Mucosa of gallbladder (tissue), 1 donor: ENCODE results near the gene LFNG. TPM values are rescaled to one million over a fixed set of nuclear protein-coding genes. Genes with fewer than 3 reads are reported as not detected.

ENCODE experiments used
- DNase-seq: peaks from one replicate; pipeline ENCODE4 v3.0.0-alpha.2; 2020; ENCODE audit warnings: low spot score
- total RNA-seq: library from RNA; stranded (reverse); gene quantifications from one replicate; pipeline ENCODE4 v1.2.1, GENCODE V29; 2021
- donor health status: DM: no; HTN: no; CAD: no.

Gene LFNG, protein sequence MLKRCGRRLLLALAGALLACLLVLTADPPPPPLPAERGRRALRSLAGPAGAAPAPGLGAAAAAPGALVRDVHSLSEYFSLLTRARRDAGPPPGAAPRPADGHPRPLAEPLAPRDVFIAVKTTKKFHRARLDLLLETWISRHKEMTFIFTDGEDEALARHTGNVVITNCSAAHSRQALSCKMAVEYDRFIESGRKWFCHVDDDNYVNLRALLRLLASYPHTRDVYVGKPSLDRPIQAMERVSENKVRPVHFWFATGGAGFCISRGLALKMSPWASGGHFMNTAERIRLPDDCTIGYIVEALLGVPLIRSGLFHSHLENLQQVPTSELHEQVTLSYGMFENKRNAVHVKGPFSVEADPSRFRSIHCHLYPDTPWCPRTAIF
- 31.3 TPM for total RNA-seq

DNA sequence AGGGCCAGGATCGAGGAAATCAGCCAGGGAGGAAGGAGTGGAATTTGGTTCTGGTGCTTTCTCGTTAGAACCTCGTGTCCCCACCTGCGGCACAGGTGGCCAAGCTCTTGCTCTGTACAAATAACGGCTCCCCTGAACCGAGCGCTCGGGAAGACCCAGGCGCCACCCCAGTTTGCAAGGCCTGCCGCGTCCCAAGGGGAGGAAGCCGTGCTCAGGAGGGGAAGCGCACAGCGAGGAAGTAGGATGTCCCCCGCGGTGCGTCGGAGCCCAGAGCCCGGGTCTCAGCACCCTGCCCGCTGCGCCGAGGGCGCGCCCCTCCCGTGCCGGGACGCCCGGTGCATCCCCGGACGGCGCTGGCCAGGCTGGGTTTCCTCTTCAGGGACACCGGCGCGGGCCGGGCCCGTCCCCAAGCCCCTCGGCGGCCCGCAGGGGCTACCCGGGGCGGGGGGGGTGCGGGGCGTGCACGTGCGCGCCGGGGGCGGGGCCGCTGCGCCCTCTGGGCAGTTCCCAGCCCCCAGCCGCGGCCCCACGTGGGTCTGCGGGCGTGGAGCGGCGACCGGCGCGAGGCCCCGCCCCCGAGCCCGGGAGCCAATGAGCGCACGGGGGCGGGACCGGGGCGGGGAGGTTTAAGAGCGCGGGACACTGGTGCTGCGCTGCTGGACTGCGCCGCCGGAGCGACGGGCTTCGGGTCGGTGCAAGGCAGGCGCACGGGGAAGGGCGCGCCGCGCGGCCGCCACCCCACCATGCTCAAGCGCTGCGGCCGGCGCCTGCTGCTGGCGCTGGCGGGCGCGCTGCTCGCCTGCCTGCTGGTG, at the start of gene LFNG:
Gene LFNG, plus strand, starts transcription at position 656 of the 812 bp plus-strand sequence. Its CDS starts 88 bp downstream, at position 744.
- peak; percentile 90 for DNase-seq

DNA sequence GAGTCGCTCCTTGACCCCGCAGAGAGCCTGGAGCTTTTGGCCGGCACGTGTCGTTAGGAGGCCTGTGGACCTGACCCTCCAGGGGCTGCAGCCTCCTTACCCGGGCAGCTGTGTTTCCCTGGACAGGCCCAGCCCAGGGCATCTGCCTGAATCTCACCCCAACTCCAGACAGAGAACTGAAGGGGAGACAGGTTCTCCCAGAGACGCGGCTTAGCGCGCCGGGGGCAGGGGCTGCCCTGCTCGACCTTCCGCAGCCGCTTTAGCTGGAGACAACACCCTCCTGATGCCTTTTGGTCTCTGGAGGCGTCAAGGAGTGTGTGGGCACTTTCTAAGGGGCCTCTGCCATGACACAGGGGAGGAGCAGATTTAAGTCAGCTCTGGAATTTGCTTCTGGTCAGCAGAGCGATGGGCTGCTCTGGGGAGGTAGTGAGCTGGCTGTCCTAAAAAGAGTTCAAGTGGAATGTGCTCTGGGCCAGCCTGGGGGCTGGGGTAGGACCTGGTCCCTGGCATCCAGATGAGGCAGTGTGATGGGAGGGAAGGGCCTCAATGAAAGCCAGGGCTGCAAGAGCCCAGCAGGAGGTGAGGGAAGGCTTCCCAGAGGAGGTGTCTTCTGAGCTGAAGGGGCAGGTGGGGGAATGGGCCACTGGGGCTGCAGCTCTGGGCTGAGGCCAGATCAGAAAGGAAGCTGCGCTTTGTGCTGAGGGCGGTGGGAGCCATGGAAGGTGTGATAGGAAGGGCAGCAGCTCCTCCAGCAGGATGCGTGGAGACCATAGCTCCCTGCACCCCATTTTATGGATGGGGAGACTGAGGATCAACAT, 49.2 kb upstream of the LFNG start:
- no peak for DNase-seq

DNA sequence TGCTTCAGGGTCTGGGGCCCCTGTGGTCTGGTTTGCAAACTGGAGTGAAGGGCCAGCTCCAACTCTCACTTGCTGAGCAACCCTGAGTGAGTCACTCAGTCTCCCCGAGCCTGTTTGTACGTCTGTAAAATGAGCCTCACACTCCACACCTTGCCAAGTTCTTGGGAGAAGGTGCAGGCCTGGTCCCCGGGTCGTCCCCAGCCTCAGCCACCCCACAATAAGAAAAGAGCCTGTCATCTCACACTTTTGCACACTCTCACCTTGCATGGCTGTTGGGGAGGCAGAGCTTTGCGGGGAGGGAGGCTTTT, 48.6 kb upstream of the LFNG start:
- DNase-seq, result no peak

DNA sequence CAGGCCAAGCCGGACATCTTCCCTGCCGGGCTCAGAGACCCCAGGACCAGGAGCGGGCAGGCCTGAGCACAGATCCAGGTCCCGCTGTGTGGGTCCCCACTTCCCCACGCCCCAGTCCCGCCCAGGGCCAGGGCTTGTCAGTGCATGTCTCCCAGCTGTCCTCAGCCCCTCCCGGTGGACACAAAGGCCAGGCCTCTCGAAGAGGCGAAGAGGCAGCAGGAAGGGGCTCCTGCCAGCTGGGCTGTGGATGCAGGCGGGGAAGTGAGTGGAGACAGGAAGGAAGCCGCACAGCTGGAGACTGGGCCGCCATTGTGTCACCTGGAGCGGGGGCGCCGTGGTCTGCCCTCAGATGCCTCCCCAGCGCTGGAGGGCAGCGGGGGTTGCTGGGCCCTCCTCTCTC, 48.2 kb upstream of the LFNG start:
- no peak for DNase-seq

DNA sequence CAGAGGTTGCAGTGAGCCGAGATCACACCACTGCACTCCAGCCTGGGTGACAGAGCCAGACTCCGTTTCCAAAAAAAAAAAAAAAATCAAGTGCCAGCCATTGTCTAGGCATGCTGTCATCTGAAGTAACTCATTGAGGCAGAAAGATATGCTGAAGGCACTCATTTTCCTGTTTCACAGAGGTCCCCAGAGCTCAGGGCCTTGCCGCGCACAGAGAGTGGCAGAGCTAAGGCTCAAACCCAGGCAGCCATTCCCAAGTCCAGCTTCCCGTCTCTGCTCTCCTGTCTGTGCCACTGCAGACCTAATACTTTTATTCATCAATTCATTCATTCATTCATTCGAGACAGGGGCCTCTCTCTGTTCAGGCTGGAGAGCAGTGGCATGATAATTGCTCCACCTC, 46.8 kb upstream of the LFNG start:
- no peak for DNase-seq

DNA sequence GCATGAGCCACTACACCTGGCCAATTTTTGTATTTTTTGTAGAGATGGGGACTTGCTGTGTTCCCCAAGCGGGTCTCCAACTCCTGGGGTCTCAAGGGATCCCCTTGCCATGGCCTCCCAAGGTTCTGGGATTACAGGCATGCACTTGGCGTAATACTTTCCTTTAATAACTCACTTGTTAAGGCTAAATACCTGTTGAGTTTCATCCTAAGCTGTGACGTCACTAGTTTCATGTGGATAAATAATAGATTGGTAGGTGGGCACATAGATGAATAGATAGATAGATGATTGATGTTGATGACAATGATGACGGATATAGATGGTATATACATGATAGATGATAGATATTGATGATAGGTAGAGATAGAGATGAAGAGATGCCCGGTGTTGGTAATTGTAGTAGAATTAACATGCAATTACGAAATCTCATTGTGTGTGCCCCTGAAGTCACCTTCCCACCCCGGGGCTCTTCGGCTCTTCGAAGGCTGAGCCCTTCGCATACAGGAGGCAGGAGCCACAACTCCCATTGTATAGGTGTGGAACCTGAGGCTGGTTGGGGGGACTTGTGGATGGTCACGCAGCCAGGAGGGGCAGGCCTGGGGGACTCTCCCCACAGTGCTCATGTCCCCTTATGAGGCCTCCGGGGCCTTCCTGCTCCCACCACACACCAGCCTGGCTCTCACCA, 45.9 kb upstream of the LFNG start:
- no peak for DNase-seq

DNA sequence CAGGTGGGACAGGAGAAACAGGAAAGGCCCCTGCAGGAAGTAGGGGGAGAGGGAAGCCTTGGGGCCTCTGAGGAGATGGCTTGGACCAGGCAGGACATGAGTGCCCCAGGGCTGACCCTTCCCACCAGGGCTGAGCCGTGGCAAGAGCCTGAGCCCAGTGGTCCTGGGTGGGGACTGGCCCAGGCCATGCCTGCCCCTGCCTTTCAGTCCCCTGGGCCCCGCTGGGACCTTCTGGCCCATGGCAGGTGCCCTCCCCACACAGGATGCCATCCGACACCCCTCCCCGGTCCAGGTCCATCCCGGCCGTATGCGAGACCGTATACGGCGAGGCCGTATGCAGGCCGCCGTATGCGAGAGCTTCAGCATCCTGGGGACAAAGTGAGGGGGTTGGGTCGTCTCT, 45.4 kb upstream of the LFNG start:
- DNase-seq, result no peak

DNA sequence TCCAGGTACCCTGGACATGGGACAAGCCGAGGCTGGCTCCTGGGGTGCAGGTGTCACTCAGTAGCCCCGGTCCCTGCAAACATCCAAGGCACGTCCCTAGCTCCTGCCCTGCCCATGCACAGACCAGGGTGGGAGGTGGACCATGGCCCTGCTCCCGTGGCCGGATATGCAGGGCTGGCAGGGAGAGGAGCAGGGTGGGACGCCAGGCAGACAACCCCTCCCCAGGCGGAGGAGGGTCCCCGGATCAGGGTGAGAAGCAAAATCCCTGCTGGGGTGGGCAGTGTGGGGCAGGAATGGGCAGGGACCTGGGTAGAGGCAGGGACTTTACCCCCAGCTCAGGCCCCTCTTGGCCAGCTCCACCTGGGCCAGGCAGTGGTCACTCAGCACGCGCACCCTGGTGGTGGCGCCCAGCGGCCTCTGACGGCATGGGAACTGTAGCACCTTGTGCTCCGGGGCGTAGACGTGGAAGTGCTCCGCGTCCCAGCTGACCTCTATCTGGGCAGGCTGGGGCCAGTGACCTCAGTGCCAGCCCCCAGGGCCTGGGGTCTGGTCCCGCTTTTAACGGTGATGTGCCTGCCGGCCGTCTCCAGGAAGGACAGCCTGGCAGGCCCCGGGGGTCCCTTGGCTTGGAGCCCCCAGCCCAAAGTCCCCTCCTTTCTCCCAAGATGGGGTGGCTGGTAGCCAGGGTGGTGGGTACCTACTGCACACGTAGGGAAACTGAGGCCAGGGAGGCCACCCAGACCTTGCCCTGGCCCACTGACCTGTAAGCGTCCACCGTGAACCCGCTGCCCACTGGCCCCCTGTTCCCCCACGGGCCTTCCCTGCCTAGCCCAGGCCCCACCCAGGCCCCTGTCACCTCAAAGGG, 44.5 kb upstream of the LFNG start:
- DNase-seq, result no peak

DNA sequence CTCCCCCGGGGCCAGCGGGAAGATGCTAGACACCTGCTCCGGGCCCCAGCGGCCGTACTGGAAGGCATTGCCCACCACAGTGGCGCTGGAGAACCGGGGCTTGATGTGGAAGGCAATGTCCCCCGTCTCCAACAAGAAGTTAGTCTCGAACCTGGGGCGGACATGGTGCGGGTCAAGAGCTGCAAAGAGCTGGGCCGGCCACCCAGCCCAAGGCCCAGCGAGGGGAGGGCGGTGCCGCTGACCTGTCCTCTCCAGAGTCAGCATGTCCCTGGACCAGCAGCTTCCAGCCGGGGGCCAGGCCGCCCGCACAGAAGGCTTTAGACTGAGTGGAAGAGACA, 43.9 kb upstream of the LFNG start:
- no peak for DNase-seq

DNA sequence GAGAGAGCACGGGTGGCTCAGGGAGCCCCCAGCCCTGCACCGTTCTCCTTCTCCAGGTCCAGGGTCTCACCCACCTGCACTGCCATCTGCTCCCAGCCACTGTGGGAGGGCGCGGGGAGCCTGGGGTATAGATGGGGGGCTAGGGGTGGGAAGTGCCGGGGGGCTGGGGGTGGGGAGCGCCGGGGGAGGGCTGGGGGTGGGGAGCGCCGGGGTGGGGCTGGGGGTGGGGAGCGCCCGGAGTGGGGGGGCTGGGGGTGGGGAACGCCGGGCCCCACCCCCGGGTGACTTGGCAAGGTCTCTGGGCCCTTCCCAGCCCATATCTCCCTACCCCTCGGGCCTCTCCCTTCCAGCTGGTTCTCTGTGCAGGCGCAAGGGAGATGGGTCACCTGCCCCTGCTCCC, 43.3 kb upstream of the LFNG start, which contains the start of gene GRIFIN:
Gene GRIFIN, minus strand, starts transcription at position 101 of the 400 bp plus-strand sequence. Its CDS starts 15 bp downstream, at position 86.
- DNase-seq, result no peak

DNA sequence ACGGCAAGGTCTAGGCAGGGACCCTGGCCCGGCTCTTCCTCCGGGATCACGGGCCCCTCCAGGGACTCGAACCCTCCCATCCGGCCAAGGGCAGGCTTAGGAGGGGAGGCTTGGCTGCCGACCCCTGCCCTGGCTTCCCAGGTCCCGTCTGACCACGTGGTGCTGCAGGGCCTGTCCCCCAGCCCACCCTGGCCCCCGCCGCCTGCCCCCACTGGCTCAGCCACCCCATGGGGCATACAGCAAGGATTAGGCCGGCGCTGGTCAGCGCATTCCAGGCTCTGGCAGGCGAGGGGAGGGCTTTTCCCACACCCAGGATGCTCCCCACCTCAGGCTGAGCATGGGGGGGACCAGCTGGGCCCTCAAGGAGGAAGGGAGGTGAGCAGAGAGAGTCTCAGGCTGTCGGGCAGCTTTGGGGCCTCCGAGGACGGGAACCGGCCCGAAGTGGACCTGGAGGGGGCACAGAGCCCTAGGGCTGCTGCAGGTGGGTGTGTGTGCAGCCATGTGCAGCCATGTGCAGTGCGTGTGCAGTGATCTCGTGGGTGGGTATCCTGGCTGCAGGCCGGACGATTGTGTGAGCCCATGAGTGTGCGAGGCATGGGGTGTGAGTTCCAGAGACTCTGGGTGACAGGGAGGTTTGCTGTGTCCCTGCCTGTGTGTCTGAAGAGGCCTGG, 42.7 kb upstream of the LFNG start:
- DNase-seq, result no peak

DNA sequence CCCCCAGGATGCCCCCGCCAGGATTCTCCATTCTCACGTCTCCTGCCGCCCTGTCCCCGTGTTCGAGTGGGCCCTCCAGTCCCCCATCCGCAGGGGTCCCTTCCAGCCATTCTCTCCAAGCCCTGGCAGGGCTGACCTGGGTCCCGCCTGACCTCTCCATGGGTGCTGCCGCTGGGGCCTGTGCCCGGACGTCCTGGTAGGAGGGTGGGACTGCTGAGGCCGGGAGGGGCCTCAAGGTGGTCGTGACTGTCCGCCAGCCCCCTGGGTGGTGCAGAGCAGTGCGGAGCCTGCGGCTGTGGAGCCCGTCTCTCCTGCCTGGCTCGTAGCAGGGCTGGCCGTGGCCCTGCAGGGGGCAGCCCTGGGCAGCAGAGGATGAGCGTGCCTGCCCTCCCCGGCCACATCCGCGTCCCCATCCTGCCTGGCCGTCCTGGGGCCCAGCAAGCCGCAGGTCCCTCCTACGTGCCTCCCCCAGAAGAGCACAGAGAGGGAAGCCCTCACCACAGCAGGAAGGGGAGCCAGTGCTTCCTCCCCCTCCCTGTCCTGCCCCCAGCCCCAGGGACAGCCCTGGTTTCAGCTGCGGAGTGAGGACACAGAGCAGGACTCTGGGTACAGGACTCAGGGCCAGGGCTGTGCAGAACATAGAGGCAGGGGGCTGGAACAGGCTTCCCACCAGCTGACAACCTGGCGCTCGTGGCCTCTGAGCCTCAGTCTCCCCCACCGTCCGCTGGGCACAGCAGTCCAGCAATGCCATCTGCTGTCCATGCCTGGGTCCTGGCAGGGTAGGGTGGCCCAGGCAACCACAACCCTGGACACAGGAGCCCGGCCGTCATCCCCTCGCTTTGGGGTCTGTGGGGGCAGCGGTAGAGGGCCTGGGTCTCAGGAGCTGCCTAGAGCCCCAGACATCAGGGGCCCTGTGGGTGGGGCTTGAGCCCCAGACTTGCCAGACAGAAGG, 41.9 kb upstream of the LFNG start:
- DNase-seq, result peak; percentile 54

DNA sequence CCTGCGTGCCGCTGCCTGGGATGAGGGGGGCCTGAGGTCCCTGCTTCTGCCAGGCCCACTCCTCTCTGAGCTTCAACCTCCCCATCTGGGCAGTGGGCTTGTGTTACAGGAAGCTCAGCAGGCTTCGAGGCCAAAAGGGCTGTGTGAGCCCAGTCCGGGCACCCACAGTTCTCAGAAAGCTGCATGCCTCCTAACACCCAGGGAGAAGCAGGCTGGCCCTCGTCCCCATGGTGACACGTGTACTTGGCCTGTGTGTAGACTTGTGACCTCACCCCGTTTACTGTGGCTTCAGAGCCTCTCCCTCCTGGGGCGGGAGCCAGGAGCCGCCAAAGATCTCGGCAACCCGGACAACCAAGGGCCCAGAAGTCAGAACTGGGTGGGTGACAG, 41.2 kb upstream of the LFNG start:
- DNase-seq, result peak; percentile 53

DNA sequence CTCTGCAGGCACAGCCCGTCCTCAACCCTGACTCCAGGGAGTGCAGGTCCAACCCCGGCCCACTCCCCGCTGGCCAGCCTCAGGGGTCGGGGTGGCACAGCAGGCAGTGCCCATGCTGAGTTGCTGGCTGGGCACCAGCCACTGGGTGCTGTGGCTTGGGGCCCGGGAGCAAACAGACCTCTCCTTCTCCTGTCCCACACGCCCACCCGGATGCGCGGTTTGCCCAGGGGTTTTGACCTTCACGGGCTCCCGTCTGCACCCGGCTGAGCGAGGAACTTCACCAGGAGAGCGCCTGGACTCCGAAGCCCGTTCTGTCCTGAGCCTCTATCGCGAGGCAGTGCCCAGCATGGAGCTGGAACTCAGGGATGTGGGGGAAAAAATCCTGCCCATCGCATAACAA, 40.8 kb upstream of the LFNG start:
- no peak for DNase-seq

DNA sequence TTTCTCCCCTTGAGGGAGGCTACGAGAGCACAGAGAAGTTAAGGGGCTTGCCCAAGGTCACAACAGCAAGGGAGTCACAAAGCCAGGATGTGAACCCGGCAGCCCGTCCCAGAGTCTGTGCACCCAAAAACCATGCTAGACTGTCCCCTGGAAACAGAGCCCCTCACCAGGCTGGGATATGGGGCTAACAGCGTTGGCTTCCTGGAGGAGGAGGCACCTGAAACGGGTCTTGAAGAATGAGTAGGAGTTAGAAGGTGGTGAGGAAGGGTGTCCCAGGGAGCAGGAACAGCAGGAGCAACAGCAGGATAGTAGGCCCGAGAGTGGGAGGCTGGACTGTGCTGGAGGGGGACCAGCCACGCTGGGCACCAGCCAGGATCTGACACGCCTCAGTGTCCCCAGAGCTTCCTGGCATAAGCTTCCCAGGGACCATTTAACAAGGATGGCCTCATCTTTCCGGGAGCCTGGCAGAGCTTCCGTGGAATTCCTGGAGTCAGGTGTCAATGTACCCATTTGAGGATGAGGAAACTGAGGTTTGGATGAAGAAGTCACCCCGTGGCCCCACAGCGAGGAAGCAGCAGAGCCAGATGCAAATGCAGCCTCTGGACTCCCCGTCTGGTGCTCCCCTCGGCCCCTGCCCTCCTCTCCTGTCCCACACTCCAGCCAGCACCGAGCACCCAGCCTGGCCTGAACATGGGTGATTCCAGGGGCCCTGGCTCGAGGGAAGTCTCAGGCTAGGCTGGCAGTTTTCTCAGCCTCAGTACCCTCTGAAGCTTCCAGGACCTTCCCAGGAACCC, 40.1 kb upstream of the LFNG start:
- no peak for DNase-seq

DNA sequence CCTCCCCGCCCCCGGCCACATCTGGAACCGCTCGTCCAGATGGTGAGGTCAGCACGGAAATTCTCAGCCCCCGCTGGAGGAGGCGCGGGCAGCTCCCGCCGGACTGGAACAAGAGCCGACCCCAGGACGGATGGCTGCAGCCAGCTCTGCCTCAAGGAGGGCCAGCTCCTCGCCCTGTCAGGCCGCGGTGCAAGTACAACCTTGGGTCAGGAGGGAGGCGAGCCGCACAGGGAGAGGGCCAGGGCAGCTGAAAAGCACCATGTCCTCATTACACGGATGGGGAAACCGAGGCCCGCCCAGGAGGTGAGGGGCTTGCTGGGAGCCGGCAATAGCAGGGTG, 39.5 kb upstream of the LFNG start:
- DNase-seq, result no peak

DNA sequence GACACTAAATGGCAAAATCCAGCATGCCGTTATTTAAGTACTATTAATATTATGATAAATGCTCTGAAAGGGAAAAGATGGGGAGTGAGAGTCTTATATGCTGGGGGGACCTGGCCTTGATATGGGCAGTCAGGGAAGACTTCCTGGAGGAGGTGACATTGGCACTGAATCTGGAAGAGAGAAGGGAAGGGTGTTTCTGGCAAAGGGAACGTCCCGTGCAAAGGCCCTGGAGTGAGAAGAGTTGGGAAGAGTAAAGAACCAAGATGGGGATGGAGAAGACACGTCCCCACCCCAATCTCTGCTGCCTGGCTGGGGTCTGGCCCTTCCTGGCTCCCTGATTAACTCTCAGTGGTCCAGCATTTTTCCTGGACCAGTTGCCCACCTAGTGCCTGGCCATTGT, 38.4 kb upstream of the LFNG start:
- no peak for DNase-seq

DNA sequence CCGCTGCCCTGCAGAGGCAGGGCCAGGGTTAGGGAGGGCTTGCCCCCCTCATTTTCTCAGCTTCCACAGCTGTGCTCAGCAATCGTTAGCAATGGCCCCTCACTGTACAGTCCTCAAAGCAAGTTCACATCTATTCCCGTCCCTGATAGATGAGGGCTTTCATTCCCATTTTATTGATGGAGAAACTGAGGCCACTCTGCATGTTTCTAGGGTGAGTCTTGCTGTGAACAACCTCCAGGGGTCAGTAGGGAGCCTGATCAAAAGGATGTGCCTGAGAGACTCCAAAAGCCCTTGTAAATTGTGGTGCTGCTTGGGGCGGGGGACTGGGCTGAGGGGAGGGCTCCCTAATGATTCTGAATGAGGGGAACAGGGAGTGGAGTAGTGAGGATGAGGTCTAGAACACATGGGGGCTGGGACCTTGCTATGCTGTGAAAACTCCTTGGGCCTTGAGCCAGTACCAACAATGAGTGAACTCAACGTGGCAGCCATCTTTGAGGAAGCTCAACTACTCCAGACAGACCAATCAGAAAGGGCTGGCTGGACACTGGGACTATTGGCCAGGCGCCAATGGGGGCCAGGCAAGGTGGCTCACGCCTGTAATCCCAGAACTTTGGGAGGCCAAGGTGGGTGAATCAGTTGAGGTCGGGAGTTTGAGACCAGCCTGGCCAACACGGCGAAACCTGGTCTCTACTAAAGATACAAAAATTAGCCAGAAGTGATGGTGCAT, 36.7 kb upstream of the LFNG start:
- no peak for DNase-seq
